ENCODE data around the gene PHACTR1. TPM values are rescaled to one million over a fixed set of nuclear protein-coding genes. Genes with fewer than 3 reads are reported as not detected.

The PHACTR1 gene
- polyA plus RNA-seq, 1 of the 3 experiments (the other 2 are of a cell fraction) = 0.12 TPM

DNA sequence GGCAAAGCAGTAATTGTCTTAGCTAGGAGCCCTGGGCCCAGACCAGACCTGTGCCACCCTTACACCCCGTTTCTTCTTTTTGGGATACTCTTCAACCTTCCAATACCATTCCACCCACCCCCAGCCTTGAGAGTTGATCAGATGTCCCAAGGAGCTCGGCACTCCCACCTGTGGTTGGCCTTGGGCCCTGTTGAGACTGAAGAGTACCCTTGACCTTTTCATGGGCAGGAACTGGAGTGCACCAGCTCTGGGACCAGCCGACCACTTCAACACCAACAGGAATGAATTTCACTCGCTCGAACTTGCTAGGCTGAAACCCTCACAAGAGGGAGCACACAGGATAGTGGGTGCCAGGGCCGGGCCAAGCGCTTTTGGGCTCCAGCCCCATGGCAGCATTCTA is 273.6 kb downstream of the PHACTR1 start:
- POLR2A ChIA-PET = interaction anchor here (1.0 kb wide), 1 partner anchor 17 kb away, joined by 3 read pairs; no protein-coding TSS in a partner anchor
- WGBS (ENCODE audit: low lambda C conversion rate) = 44% methylated on average over 7 of the region's 7 CpGs
- no peak overlapping the region for H2AFZ ChIP-seq (ENCODE audit: low read depth)

More for the DNA sequence above, 273.6 kb downstream of the PHACTR1 start:
- no peaks in the 10 kb centered on the region for H3K27me3 ChIP-seq (ENCODE audit: insufficient read depth)
- no peaks in the 10 kb centered on the region for H3F3A ChIP-seq (replicated peaks; ENCODE audit: insufficient read depth)
- TF ChIP-seq TCF12 (IDR thresholded peaks at IDR 0.05) = no peak
- TF ChIP-seq ZBTB33 (IDR thresholded peaks at IDR 0.05; ENCODE audit: borderline replicate concordance, low read depth) = no peak
- no peak for TF ChIP-seq SMC3 (IDR thresholded peaks at IDR 0.05; ENCODE audit: low read depth, low read length)
- TF ChIP-seq, protein P1, sequence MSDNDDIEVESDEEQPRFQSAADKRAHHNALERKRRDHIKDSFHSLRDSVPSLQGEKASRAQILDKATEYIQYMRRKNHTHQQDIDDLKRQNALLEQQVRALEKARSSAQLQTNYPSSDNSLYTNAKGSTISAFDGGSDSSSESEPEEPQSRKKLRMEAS (IDR thresholded peaks at IDR 0.05; ENCODE audit: low read depth) = no peak
- no peak for TF ChIP-seq JUND (IDR thresholded peaks at IDR 0.05)
- TF ChIP-seq, protein P2, sequence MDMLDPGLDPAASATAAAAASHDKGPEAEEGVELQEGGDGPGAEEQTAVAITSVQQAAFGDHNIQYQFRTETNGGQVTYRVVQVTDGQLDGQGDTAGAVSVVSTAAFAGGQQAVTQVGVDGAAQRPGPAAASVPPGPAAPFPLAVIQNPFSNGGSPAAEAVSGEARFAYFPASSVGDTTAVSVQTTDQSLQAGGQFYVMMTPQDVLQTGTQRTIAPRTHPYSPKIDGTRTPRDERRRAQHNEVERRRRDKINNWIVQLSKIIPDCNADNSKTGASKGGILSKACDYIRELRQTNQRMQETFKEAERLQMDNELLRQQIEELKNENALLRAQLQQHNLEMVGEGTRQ (IDR thresholded peaks at IDR 0.05; ENCODE audit: borderline replicate concordance, low read depth, low read length) = no peak
- no peak for TF ChIP-seq MEF2A (IDR thresholded peaks at IDR 0.05; ENCODE audit: borderline replicate concordance, low read depth)
- no peak for TF ChIP-seq YY1 (IDR thresholded peaks at IDR 0.05; ENCODE audit: low read depth)
- no peak for TF ChIP-seq EP300 (IDR thresholded peaks at IDR 0.05; ENCODE audit: borderline replicate concordance in 1 of 2, low read depth in 1 of 2, low read length in 1 of 2)
- TF ChIP-seq CTCF (IDR thresholded peaks at IDR 0.05) = no peak
- TF ChIP-seq TEAD4 (IDR thresholded peaks at IDR 0.05; ENCODE audit: borderline replicate concordance, insufficient read depth) = no peak
- no peak for TF ChIP-seq RCOR1 (IDR thresholded peaks at IDR 0.05; ENCODE audit: low read length)
- no peak for TF ChIP-seq FOXJ3 (CRISPR knock-in tag; IDR thresholded peaks at IDR 0.05)
- TF ChIP-seq, protein P3, sequence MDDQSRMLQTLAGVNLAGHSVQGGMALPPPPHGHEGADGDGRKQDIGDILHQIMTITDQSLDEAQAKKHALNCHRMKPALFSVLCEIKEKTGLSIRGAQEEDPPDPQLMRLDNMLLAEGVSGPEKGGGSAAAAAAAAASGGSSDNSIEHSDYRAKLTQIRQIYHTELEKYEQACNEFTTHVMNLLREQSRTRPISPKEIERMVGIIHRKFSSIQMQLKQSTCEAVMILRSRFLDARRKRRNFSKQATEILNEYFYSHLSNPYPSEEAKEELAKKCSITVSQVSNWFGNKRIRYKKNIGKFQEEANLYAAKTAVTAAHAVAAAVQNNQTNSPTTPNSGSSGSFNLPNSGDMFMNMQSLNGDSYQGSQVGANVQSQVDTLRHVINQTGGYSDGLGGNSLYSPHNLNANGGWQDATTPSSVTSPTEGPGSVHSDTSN (IDR thresholded peaks at IDR 0.05) = no peak
- TF ChIP-seq SIN3A (IDR thresholded peaks at IDR 0.05; ENCODE audit: borderline replicate concordance, low read depth, low read length) = no peak
- DNase-seq = no peak
- no peaks in the 10 kb centered on the region for H3K79me2 ChIP-seq (ENCODE audit: insufficient read depth)
- H3K27ac ChIP-seq (ENCODE audit: low read depth in 2 of 2, low read length in 1 of 2) = no peak overlapping the region
- no peak overlapping the region for H3K9ac ChIP-seq
- no peak overlapping the region for H3K4me3 ChIP-seq (ENCODE audit: low read depth in 2 of 2, low read length in 1 of 2)
- H3K9me2 ChIP-seq = no peaks in the 10 kb centered on the region
- H3K9me3 ChIP-seq = no peaks in the 10 kb centered on the region
- no peak overlapping the region for H3K4me2 ChIP-seq
- no peaks in the 10 kb centered on the region for H3K36me3 ChIP-seq (replicated peaks in 1 of 2; ENCODE audit: control insufficient read depth in 1 of 2, insufficient read depth in 2 of 2, low read length in 1 of 2)
- H3K4me1 ChIP-seq (ENCODE audit: control insufficient read depth in 1 of 2, insufficient read depth in 2 of 2, low read depth in 1 of 2, low read length in 1 of 2) = no peaks in the 10 kb centered on the region
- no peaks in the 10 kb centered on the region for H4K20me1 ChIP-seq (ENCODE audit: insufficient read depth)
- CTCF ChIA-PET = interaction anchor here (0.7 to 1.2 kb wide), 2 partner anchors 16 to 76 kb away, joined by 3 read pairs; no protein-coding TSS in a partner anchor

Data from SK-N-SH (cell line).